Measurements from ENCODE around the gene MFAP2. TPM values are rescaled to one million over a fixed set of nuclear protein-coding genes. Genes with fewer than 3 reads are reported as not detected.

Gene MFAP2
- total RNA-seq (7.2 TPM), polyA plus RNA-seq (ENCODE audit: insufficient read depth, low read depth, low replicate concordance) (8.2 TPM)
- long read RNA-seq, donor 1, transcript MFAP2-202 (9 exons, 1,260 nt) = major isoform, 33 of 108 reads
- long read RNA-seq, donor 1, partial matches to known transcripts = 56 of 108 reads
- long read RNA-seq, donor 1, other reads (novel, unspliced or antisense) = 15 of 108 reads
- long read RNA-seq, donor 2, transcript MFAP2-202 (9 exons, 1,260 nt) = major isoform, 47 of 97 reads
- long read RNA-seq, donor 2, partial matches to known transcripts = 26 of 97 reads
- long read RNA-seq, donor 2, other reads (novel, unspliced or antisense) = 23 of 97 reads
- long read RNA-seq, donor 3, transcript MFAP2-202 (9 exons, 1,260 nt) = major isoform, 47 of 101 reads
- long read RNA-seq, donor 3, partial matches to known transcripts = 30 of 101 reads
- long read RNA-seq, donor 3, other reads (novel, unspliced or antisense) = 23 of 101 reads
- long read RNA-seq, donor 4, transcript MFAP2-202 (9 exons, 1,260 nt) = major isoform, 44 of 73 reads
- long read RNA-seq, donor 4, partial matches to known transcripts = 7 of 73 reads
- long read RNA-seq, donor 4, other reads (novel, unspliced or antisense) = 21 of 73 reads
- long read RNA-seq, donor 5, partial matches to known transcripts = 0 of 4 reads
- long read RNA-seq, donor 5, other reads (novel, unspliced or antisense) = 0 of 4 reads
- long read RNA-seq, donor 6, transcript MFAP2-202 (9 exons, 1,260 nt) = major isoform, 54 of 120 reads
- long read RNA-seq, donor 6, partial matches to known transcripts = 41 of 120 reads
- long read RNA-seq, donor 6, other reads (novel, unspliced or antisense) = 24 of 120 reads
- long read RNA-seq, donor 7, transcript MFAP2-202 (9 exons, 1,260 nt) = major isoform, 6 of 11 reads
- long read RNA-seq, donor 7, partial matches to known transcripts = 0 of 11 reads
- long read RNA-seq, donor 7, other reads (novel, unspliced or antisense) = 5 of 11 reads
- long read RNA-seq, donor 8, transcript MFAP2-202 (9 exons, 1,260 nt) = major isoform, 77 of 215 reads
- long read RNA-seq, donor 8, partial matches to known transcripts = 106 of 215 reads
- long read RNA-seq, donor 8, other reads (novel, unspliced or antisense) = 30 of 215 reads
- long read RNA-seq, donor 9, transcript MFAP2-202 (9 exons, 1,260 nt) = major isoform, 35 of 82 reads
- long read RNA-seq, donor 9, partial matches to known transcripts = 34 of 82 reads
- long read RNA-seq, donor 9, other reads (novel, unspliced or antisense) = 12 of 82 reads
- long read RNA-seq, donor 10, transcript MFAP2-202 (9 exons, 1,260 nt) = major isoform, 33 of 96 reads
- long read RNA-seq, donor 10, partial matches to known transcripts = 33 of 96 reads
- long read RNA-seq, donor 10, other reads (novel, unspliced or antisense) = 26 of 96 reads

- H3K36me3 ChIP-seq (ENCODE audit: control insufficient read depth in 2 of 3, insufficient read depth in 3 of 3, low read length in 3 of 3) = no peaks in the 10 kb centered on the region
- DNase-seq (peak in 4 of 5 donors; percentile 57 to 83 (median 73)), FAIRE-seq (no peak)
- H3K4me3 ChIP-seq (ENCODE audit: low read length in 3 of 3) = peak within 1 kb of the TSS in 1 of 3 donors; percentile 58
- no peaks in the 10 kb centered on the region for H3K4me1 ChIP-seq (ENCODE audit: control insufficient read depth in 2 of 3, insufficient read depth in 2 of 3, low read depth in 1 of 3, low read length in 3 of 3)
- H3K9ac ChIP-seq (ENCODE audit: low read length in 3 of 3) = peak within 1 kb of the TSS in 1 of 3 donors; percentile 36
- TF ChIP-seq, protein P1, sequence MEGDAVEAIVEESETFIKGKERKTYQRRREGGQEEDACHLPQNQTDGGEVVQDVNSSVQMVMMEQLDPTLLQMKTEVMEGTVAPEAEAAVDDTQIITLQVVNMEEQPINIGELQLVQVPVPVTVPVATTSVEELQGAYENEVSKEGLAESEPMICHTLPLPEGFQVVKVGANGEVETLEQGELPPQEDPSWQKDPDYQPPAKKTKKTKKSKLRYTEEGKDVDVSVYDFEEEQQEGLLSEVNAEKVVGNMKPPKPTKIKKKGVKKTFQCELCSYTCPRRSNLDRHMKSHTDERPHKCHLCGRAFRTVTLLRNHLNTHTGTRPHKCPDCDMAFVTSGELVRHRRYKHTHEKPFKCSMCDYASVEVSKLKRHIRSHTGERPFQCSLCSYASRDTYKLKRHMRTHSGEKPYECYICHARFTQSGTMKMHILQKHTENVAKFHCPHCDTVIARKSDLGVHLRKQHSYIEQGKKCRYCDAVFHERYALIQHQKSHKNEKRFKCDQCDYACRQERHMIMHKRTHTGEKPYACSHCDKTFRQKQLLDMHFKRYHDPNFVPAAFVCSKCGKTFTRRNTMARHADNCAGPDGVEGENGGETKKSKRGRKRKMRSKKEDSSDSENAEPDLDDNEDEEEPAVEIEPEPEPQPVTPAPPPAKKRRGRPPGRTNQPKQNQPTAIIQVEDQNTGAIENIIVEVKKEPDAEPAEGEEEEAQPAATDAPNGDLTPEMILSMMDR (IDR thresholded peaks at IDR 0.05; ENCODE audit: borderline replicate concordance, extremely low read depth, insufficient read depth) = no peak
- H3K27ac ChIP-seq (ENCODE audit: low read depth in 2 of 2, low read length in 2 of 2) = peak within 1 kb of the TSS in 1 of 2 donors; percentile 28
- no peaks in the 10 kb centered on the region for H3K27me3 ChIP-seq (ENCODE audit: control insufficient read depth, insufficient read depth, low read length)
- intact Hi-C loops (cut with DNase I) = no loop called here
- H3K9me3 ChIP-seq (ENCODE audit: control insufficient read depth in 2 of 3, insufficient read depth in 1 of 3, low read length in 3 of 3) = no peaks in the 10 kb centered on the region
These were observed at the start of gene MFAP2 for GRCh38 chr1:16980473-16981268. MFAP2 (minus strand) TSS chr1:16980620; CDS start chr1:16978273, 2,347 bp downstream.

DNA sequence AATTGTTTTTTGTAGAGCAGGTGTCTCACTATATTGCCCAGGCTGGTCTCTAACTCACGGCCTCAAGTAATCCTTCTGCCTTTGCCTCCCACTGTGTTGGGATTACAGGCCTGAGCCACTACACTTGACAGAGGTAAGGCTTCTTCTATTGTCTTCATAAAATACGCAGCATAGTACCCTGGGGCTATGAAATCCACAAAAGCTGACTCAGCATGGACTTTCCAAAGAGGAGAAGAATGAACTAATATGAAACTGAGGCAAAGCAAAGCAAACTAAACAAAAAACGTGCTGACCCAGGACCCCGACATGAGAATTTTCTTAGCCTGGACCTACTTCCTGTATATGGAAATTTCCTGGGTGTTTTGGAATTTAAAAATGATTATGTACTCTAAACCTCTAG, 49.8 kb upstream of the MFAP2 start:
- DNase-seq (no peak), FAIRE-seq (no peak)
- no peak overlapping the region for H3K9ac ChIP-seq (ENCODE audit: low read length in 3 of 3)
- no peaks in the 10 kb centered on the region for H3K4me1 ChIP-seq (ENCODE audit: control insufficient read depth in 2 of 3, insufficient read depth in 2 of 3, low read depth in 1 of 3, low read length in 3 of 3)
- intact Hi-C loops (cut with DNase I) = no loop called here
- no peak overlapping the region for H3K27ac ChIP-seq (ENCODE audit: low read depth in 2 of 2, low read length in 2 of 2)
- no peaks in the 10 kb centered on the region for H3K27me3 ChIP-seq (ENCODE audit: control insufficient read depth, insufficient read depth, low read length)
- H3K36me3 ChIP-seq (ENCODE audit: control insufficient read depth in 2 of 3, insufficient read depth in 3 of 3, low read length in 3 of 3) = peaks cover 6 to 41% (median 31%) of the 10 kb centered on the region in 3 donors
- no peak overlapping the region for H3K4me3 ChIP-seq (ENCODE audit: low read length in 3 of 3)
- TF ChIP-seq, protein P1 (IDR thresholded peaks at IDR 0.05; ENCODE audit: borderline replicate concordance, extremely low read depth, insufficient read depth) = no peak
- H3K9me3 ChIP-seq (ENCODE audit: control insufficient read depth in 2 of 3, insufficient read depth in 1 of 3, low read length in 3 of 3) = no peaks in the 10 kb centered on the region

GRCh38 chr1:17028662-17029188, 48.3 kb upstream of the MFAP2 start:
- H3K4me3 ChIP-seq (ENCODE audit: low read length in 3 of 3) = no peak overlapping the region
- H3K27me3 ChIP-seq (ENCODE audit: control insufficient read depth, insufficient read depth, low read length) = no peaks in the 10 kb centered on the region
- H3K9ac ChIP-seq (ENCODE audit: low read length in 3 of 3) = no peak overlapping the region
- no peak for DNase-seq
- TF ChIP-seq, protein P1 (IDR thresholded peaks at IDR 0.05; ENCODE audit: borderline replicate concordance, extremely low read depth, insufficient read depth) = no peak
- no peaks in the 10 kb centered on the region for H3K4me1 ChIP-seq (ENCODE audit: control insufficient read depth in 2 of 3, insufficient read depth in 2 of 3, low read depth in 1 of 3, low read length in 3 of 3)
- intact Hi-C loops (cut with DNase I) = no loop called here
- peak overlapping the region in 1 of 2 donors; percentile 35 for H3K27ac ChIP-seq (ENCODE audit: low read depth in 2 of 2, low read length in 2 of 2)
- peaks cover 6 to 54% (median 40%) of the 10 kb centered on the region in 3 donors for H3K36me3 ChIP-seq (ENCODE audit: control insufficient read depth in 2 of 3, insufficient read depth in 3 of 3, low read length in 3 of 3)
- no peaks in the 10 kb centered on the region for H3K9me3 ChIP-seq (ENCODE audit: control insufficient read depth in 2 of 3, insufficient read depth in 1 of 3, low read length in 3 of 3)
- no peak for FAIRE-seq

All from kidney (tissue), 22 donors.